H1 (cell line): ENCODE data around the gene OPN3. TPM values are rescaled to one million over a fixed set of nuclear protein-coding genes. Genes with fewer than 3 reads are reported as not detected.
A peak's percentile ranks its signal among the peaks of the same experiment; 100 is the strongest.

ENCODE experiments used
- CTCF ChIA-PET: fragments of 300-600 bp; sonication (Branson Sonifier 250); formaldehyde crosslinking; loops from one replicate; lab custom pipeline; 2021; ENCODE audit not compliant: partially characterized antibody; lab: Charles Lee
- POLR2A ChIA-PET: fragments of 300-600 bp; sonication (Branson Sonifier 250); formaldehyde crosslinking; loops from one replicate; lab custom pipeline; 2021; ENCODE audit warnings: inconsistent platforms; ENCODE audit not compliant: partially characterized antibody; lab: Charles Lee
- DNase-seq, 2 experiments: peaks; one replicate each; pipeline versions ENCODE4 v3.0.0 to v3.0.0-alpha.2; 2010 to 2022; ENCODE audit warnings: low spot score in 2 of 2, low read depth in 1 of 2, mixed read lengths in 1 of 2
- FAIRE-seq: peaks from 2 replicates; lab custom pipeline; 2011; peaks lifted over from hg19 to GRCh38; lab: Jason Lieb, UNC
- H2AFZ ChIP-seq: 2 replicates; pipeline ENCODE4 v1.8.1; 2012; ENCODE audit warnings: low read length, inconsistent platforms
- H2AK5ac ChIP-seq: 2 replicates; pipeline ENCODE4 v1.6.1; 2013; ENCODE audit warnings: low read depth, low read length
- H2BK120ac ChIP-seq: replicated peaks from 2 replicates; pipeline ENCODE3; 2013; ENCODE audit warnings: low read depth, low read length, inconsistent platforms
- H2BK12ac ChIP-seq: 2 replicates; pipeline ENCODE4 v1.6.1; 2013; ENCODE audit warnings: low read depth, low read length
- H2BK15ac ChIP-seq: 2 replicates; pipeline ENCODE4 v1.6.1; 2013; ENCODE audit warnings: low read length
- H2BK20ac ChIP-seq: 2 replicates; pipeline ENCODE4 v1.6.1; 2013; ENCODE audit warnings: low read length
- H2BK5ac ChIP-seq: 2 replicates; pipeline ENCODE4 v1.6.1; 2013; ENCODE audit warnings: low read depth, low read length
- H3K14ac ChIP-seq: 2 replicates; pipeline ENCODE4 v1.6.1; 2013; ENCODE audit warnings: inconsistent platforms; ENCODE audit not compliant: insufficient read length
- H3K18ac ChIP-seq: 2 replicates; pipeline ENCODE4 v1.6.1; 2013; ENCODE audit warnings: low read length; ENCODE audit errors: extremely low read depth
- H3K23ac ChIP-seq: 2 replicates; pipeline ENCODE4 v1.6.1; 2013; ENCODE audit warnings: inconsistent platforms; ENCODE audit not compliant: insufficient read length
- H3K23me2 ChIP-seq: 2 replicates; pipeline ENCODE4 v1.6.1; 2013; ENCODE audit warnings: low read depth, low read length
- H3K27ac ChIP-seq: 2 replicates; pipeline ENCODE4 v1.6.1; 2011; ENCODE audit warnings: low read depth, low read length, inconsistent platforms
- H3K27me3 ChIP-seq, 4 experiments: replicated peaks in 1 of 4; 1 replicate in 1 of 4; 2 replicates in 3 of 4; pipeline versions ENCODE4 v1.6.1 to v1.8.1; 2011 to 2013; ENCODE audit warnings: low read length in 3 of 4, mild to moderate bottlenecking in 3 of 4, inconsistent platforms in 2 of 4, mixed read lengths in 2 of 4, moderate library complexity in 1 of 4; ENCODE audit not compliant: control insufficient read depth in 3 of 4, insufficient read depth in 3 of 4; ENCODE audit errors: extremely low read depth in 1 of 4
- H3K36me3 ChIP-seq, 4 experiments: 2 replicates each; pipeline versions ENCODE4 v1.6.1 to v1.8.1; 2011 to 2013; ENCODE audit warnings: mild to moderate bottlenecking in 4 of 4, low read length in 3 of 4, moderate library complexity in 2 of 4, control low read depth in 1 of 4, inconsistent platforms in 1 of 4; ENCODE audit not compliant: insufficient read depth in 4 of 4, control insufficient read depth in 2 of 4
- H3K4ac ChIP-seq: replicated peaks from 2 replicates; pipeline ENCODE3; 2013; ENCODE audit warnings: low read length, low read depth, mixed read lengths, inconsistent platforms; ENCODE audit not compliant: insufficient read length
- H3K4me1 ChIP-seq, 4 experiments: replicated peaks in 1 of 4; 1 replicate in 1 of 4; 2 replicates in 3 of 4; pipeline versions ENCODE4 v1.6.1 to v1.8.1; 2011 to 2013; ENCODE audit warnings: low read length in 3 of 4, inconsistent platforms in 2 of 4, mixed read lengths in 1 of 4; ENCODE audit not compliant: insufficient read depth in 4 of 4, control insufficient read depth in 3 of 4
- H3K4me2 ChIP-seq, 2 experiments: 2 replicates each; pipeline versions ENCODE4 v1.6.1 to v1.8.1; 2011 to 2013; ENCODE audit warnings: low read depth in 2 of 2, low read length in 2 of 2, control low read depth in 1 of 2, inconsistent platforms in 1 of 2, mild to moderate bottlenecking in 1 of 2; ENCODE audit not compliant: insufficient read depth in 1 of 2
- H3K4me3 ChIP-seq, 4 experiments: fragments of 200-600, 300-600 bp in 1 of 4; sonication (generic), shearing (Covaris generic), sonication (Bioruptor Twin) in 1 of 4; 2 replicates each; pipeline versions ENCODE4 v1.5.1 to v1.8.1; 2011 to 2016; ENCODE audit warnings: low read length in 4 of 4, low read depth in 3 of 4, control low read depth in 2 of 4, inconsistent platforms in 2 of 4, mild to moderate bottlenecking in 2 of 4, mixed read lengths in 1 of 4, moderate library complexity in 1 of 4; ENCODE audit not compliant: insufficient read depth in 2 of 4; ENCODE audit errors: extremely low read depth in 1 of 4
- H3K56ac ChIP-seq: replicated peaks from 2 replicates; pipeline ENCODE3; 2013; ENCODE audit warnings: low read depth, mild to moderate bottlenecking, mixed read lengths, low read length, inconsistent platforms; ENCODE audit not compliant: insufficient read length
- H3K79me1 ChIP-seq: 2 replicates; pipeline ENCODE4 v1.6.1; 2013; ENCODE audit warnings: low read depth, low read length, control low read depth
- H3K79me2 ChIP-seq, 2 experiments: 2 replicates each; pipeline versions ENCODE4 v1.6.1 to v1.8.1; 2012 to 2013; ENCODE audit warnings: low read length in 2 of 2, mild to moderate bottlenecking in 2 of 2, inconsistent platforms in 1 of 2; ENCODE audit not compliant: insufficient read depth in 2 of 2, control insufficient read depth in 1 of 2
- H3K9ac ChIP-seq, 4 experiments: replicated peaks in 1 of 4; 1 replicate in 1 of 4; 2 replicates in 3 of 4; pipeline versions ENCODE4 v1.6.1 to v1.8.1; 2011 to 2013; ENCODE audit warnings: low read depth in 3 of 4, low read length in 3 of 4, control low read depth in 2 of 4, mild to moderate bottlenecking in 2 of 4, moderate library complexity in 2 of 4, inconsistent platforms in 1 of 4; ENCODE audit errors: extremely low read depth in 1 of 4
- H3K9me3 ChIP-seq, 2 experiments: 2 replicates each; pipeline versions ENCODE4 v1.6.1 to v1.8.1; 2012 to 2013; ENCODE audit warnings: mild to moderate bottlenecking in 2 of 2, moderate library complexity in 2 of 2, control low read depth in 1 of 2, inconsistent platforms in 1 of 2, low read depth in 1 of 2, low read length in 1 of 2, mixed read lengths in 1 of 2; ENCODE audit not compliant: insufficient read depth in 2 of 2
- H4K20me1 ChIP-seq, 2 experiments: replicated peaks in 1 of 2; 2 replicates each; pipeline versions ENCODE3 to v1.8.1; 2011 to 2013; ENCODE audit warnings: inconsistent platforms in 2 of 2, low read length in 2 of 2, mild to moderate bottlenecking in 1 of 2; ENCODE audit not compliant: insufficient read depth in 2 of 2, control insufficient read depth in 1 of 2
- H4K5ac ChIP-seq: 2 replicates; pipeline ENCODE4 v1.6.1; 2013; ENCODE audit warnings: low read length, low read depth, mixed read lengths, inconsistent platforms; ENCODE audit not compliant: insufficient read length
- H4K8ac ChIP-seq: 2 replicates; pipeline ENCODE4 v1.8.0; 2013; ENCODE audit warnings: mild to moderate bottlenecking, moderate library complexity, low read length, inconsistent platforms; ENCODE audit not compliant: insufficient read depth; ENCODE audit errors: extremely low read depth
- H4K91ac ChIP-seq: replicated peaks from 2 replicates; pipeline ENCODE3; 2013; ENCODE audit warnings: low read length, mixed read lengths, inconsistent platforms; ENCODE audit not compliant: insufficient read length
- MAFK ChIP-seq: IDR thresholded peaks from 2 replicates; pipeline ENCODE4 v1.6.1; 2012; ENCODE audit warnings: low read depth, mild to moderate bottlenecking, improper control_type of control experiment, low read length
- RAD21 ChIP-seq, 2 experiments: IDR thresholded peaks in 1 of 2; conservative IDR thresholded peaks in 1 of 2; 2 replicates each; pipeline ENCODE4 v1.6.1; 2011; ENCODE audit warnings: low read depth in 2 of 2, low read length in 2 of 2, improper control_type of control experiment in 1 of 2, inconsistent platforms in 1 of 2, mild to moderate bottlenecking in 1 of 2, moderate library complexity in 1 of 2
- RFX5 ChIP-seq: IDR thresholded peaks from 2 replicates; pipeline ENCODE4 v1.6.1; 2011; ENCODE audit warnings: low read depth, low read length, improper control_type of control experiment, borderline replicate concordance
- TAF7 ChIP-seq: optimal IDR thresholded peaks from 2 replicates; pipeline ENCODE3; 2011; ENCODE audit warnings: low read depth, mild to moderate bottlenecking, inconsistent platforms, low read length, moderate library complexity, borderline replicate concordance
- WGBS, 2 experiments: shearing (Covaris generic) in 1 of 2; methylation state at CpG; one replicate each; pipeline versions ENCODE4 v1.1.6 to v1.1.7; 2013 to 2015; ENCODE audit warnings: low lambda C conversion rate in 2 of 2, mixed read lengths in 2 of 2, inconsistent platforms in 1 of 2, low coverage in 1 of 2, missing lambda C conversion rate in 1 of 2; ENCODE audit not compliant: insufficient replicate concordance in 2 of 2, insufficient coverage in 1 of 2, insufficient read length in 1 of 2; ENCODE audit errors: extremely low coverage in 1 of 2, missing lambda C conversion rate in 1 of 2; 5-methylcytosine and 5-hydroxymethylcytosine counted together
- polyA plus RNA-seq, 7 experiments: library from polyadenylated mRNA; depleted of rRNA in 3 of 7; stranded (reverse) in 5 of 7; unstranded in 2 of 7; fragments of >200 nt in 5 of 7; fragments of 200-250 nt in 2 of 7; gene quantifications; 1 replicate in 5 of 7; 2 replicates in 1 of 7; 4 replicates in 1 of 7; pipeline versions ENCODE4 v1.2.1 to v1.2.3, GENCODE V29; 2011 to 2013; ENCODE audit warnings: missing spikeins in 2 of 7, mixed read lengths in 2 of 7
- total RNA-seq: library from RNA; stranded (reverse); fragmentation: NEBNext Ultra II Directional; extraction: Animal tissue kit (Norgen Biotek cat#: 25700); gene quantifications from 2 replicates; pipeline ENCODE4 v1.2.1, GENCODE V29; 2021
- TF ChIP-seq, protein P1 (sequence below), 3 experiments: IDR thresholded peaks; 1 replicate in 2 of 3; 2 replicates in 1 of 3; pipeline versions ENCODE4 v1.5.1 to v1.6.1; 2011; ENCODE audit warnings: low read length in 3 of 3, mild to moderate bottlenecking in 3 of 3, inconsistent platforms in 2 of 3, low read depth in 1 of 3, moderate library complexity in 1 of 3; ENCODE audit not compliant: insufficient read depth in 1 of 3; ENCODE audit errors: control extremely low read depth in 1 of 3

Gene OPN3
- total and polyA plus RNA-seq, 2 of the 8 experiments (the other 6 are each of a cell fraction or from before 2014, with no cell fraction given) = 8.8 to 19.4 TPM

DNA sequence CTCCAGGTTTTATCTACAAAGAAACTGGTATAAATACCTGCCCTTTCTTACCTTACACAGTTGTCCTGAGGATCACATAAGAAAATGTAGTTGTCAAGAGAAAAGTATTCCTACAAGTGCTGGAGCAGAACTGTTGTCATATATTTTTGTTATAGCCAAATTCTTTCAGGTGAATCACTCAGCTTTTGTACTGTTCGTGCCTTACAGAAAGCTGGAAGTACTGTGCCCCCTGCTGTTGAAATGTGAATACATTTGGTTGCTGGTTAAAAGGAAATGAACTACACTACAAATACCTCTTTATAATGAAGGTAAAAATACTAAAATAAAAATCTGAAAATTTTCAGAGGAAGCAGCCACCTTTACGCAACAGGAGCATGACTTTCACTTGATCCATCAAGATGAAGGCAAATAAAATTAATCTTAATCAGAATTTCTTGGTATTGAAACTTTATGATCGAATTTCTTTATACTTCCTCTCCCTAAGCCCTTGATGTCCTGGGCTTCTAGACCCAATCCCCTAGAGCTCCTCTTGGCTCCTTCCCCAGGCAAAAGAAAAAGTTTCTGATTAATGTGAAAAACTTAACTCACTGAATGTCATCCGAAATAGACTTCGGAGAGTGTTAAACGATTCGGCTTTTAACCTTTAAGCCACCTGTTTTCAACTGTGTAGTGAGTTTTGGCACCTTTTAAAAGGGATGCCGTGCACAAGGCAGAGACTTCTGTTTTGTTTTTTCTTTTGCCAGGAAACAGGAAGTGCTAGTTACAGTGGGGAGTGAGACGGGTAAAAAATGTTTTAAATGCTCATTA lies 12.5 kb downstream of the OPN3 start:
- DNase-seq (no peak), FAIRE-seq (no peak)
- Histone ChIP-seq H3K9ac (no peak overlapping the region), H3K4me2 (no peak overlapping the region), H3K23me2 (no peaks in the 10 kb centered on the region), H3K36me3 (peaks cover 0 to 10% (median 0%) of the 10 kb centered on the region in 4 experiments; a peak in 2 of 8 replicates), H3K79me2 (peaks cover 0 to 24% of the 10 kb centered on the region in 2 experiments; a peak in 3 of 4 replicates), H3K14ac (no peak overlapping the region), H3K27ac (no peak overlapping the region), H4K20me1 (peaks cover 2 to 3% of the 10 kb centered on the region in 2 experiments), H2BK5ac (no peak overlapping the region), H3K79me1 (no peaks in the 10 kb centered on the region), H3K4me1 (peaks cover 0 to 3% (median 0%) of the 10 kb centered on the region in 4 experiments; a peak in 3 of 7 replicates), H2BK20ac (no peak overlapping the region), H2BK120ac (no peak overlapping the region), H4K91ac (no peak overlapping the region), H2BK15ac (no peak overlapping the region), H2AFZ (no peak overlapping the region), H3K23ac (no peak overlapping the region), H2AK5ac (no peak overlapping the region), H2BK12ac (no peak overlapping the region), H3K18ac (no peak overlapping the region), H3K56ac (no peak overlapping the region), H4K5ac (no peak overlapping the region), H3K27me3 (no peaks in the 10 kb centered on the region), H3K4ac (no peak overlapping the region), H4K8ac (no peak overlapping the region), H3K4me3 (no peak overlapping the region), H3K9me3 (no peaks in the 10 kb centered on the region)
- 72% methylated on average over 8 of the region's 9 CpGs; no CpG with 5 or more reads in 1 of the 2 experiments for WGBS, 2 experiments
- ChIA-PET CTCF (interaction anchor here (1.0 to 1.5 kb wide), 6 partner anchors 10 to 217 kb away, joined by 3 to 8 read pairs (median 3); no protein-coding TSS in a partner anchor), POLR2A (no interaction called here)
- TF ChIP-seq MAFK (no peak), RFX5 (no peak), RAD21 (IDR thresholded peaks at IDR 0.05 in 1 of 2, conservative IDR thresholded peaks at IDR 0.05 in 1 of 2; ENCODE audit: low read depth in 2 of 2, low read length in 2 of 2) (peak in 1 of 2 experiments; percentile 34; a peak in 2 of 4 replicates), TAF7 (no peak)
- TF ChIP-seq, protein P1, sequence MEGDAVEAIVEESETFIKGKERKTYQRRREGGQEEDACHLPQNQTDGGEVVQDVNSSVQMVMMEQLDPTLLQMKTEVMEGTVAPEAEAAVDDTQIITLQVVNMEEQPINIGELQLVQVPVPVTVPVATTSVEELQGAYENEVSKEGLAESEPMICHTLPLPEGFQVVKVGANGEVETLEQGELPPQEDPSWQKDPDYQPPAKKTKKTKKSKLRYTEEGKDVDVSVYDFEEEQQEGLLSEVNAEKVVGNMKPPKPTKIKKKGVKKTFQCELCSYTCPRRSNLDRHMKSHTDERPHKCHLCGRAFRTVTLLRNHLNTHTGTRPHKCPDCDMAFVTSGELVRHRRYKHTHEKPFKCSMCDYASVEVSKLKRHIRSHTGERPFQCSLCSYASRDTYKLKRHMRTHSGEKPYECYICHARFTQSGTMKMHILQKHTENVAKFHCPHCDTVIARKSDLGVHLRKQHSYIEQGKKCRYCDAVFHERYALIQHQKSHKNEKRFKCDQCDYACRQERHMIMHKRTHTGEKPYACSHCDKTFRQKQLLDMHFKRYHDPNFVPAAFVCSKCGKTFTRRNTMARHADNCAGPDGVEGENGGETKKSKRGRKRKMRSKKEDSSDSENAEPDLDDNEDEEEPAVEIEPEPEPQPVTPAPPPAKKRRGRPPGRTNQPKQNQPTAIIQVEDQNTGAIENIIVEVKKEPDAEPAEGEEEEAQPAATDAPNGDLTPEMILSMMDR (IDR thresholded peaks at IDR 0.05; ENCODE audit: control extremely low read depth in 1 of 3, insufficient read depth in 1 of 3, low read depth in 1 of 3, low read length in 3 of 3) = peak in 2 of 3 experiments; percentile 35 to 41; a peak in 2 of 4 replicates
